Measurements from ENCODE around the gene CFAP97D2.
"Not testable (repeated sequence)": the region's sequence is repeated elsewhere in the genome, so short reads cannot be mapped to it uniquely, and the experiment has no call there.

CFAP97D2 gene

GRCh38 chr13:114237415-114238112 is 58.5 kb downstream of the CFAP97D2 start:
- no peak for FAIRE-seq

- FAIRE-seq, result no peak
Observed at GRCh38 chr13:114241918-114242317, 62.9 kb downstream of the CFAP97D2 start.

- no peak for FAIRE-seq
Observed at GRCh38 chr13:114243971-114244370, 64.9 kb downstream of the CFAP97D2 start.

DNA sequence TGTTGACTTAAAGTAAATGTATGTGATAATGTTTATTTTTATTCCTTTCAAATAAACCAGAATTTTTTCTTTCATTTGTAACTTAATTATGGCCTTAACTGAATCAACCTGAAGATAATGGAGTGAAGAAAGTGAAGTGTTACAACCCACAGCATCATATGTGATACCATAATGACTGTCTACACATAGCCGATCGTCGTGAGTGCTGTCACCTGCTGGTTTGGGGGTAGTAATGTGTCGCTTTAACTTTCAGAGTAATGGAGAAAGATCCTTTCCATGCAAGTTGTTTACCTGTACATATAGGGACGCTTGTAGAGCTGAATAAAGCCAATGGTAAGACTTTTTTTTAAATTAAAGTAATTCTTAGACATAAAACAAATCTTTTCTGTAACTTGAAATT is 65.6 kb downstream of the CFAP97D2 start:
- no peak for FAIRE-seq

DNA sequence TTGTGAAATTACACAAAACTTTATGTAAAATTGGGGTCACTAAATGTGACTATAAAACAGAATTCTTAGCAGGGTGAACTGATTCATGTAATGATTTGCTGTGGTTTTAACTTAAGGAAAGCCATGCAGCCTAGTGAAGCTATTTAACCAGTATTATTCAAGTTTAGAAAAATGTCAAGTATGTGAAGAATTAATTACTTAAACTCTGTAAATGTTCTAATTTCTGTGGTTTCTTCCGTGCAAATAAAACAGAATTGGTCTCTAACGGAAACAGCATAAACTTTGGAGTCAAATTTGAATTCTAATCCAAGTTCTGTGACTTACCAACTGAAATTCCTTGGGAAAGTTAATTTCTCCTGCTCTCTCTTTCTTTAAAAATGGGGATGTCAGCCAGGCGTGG is 69.0 kb downstream of the CFAP97D2 start:
- FAIRE-seq, result no peak

DNA sequence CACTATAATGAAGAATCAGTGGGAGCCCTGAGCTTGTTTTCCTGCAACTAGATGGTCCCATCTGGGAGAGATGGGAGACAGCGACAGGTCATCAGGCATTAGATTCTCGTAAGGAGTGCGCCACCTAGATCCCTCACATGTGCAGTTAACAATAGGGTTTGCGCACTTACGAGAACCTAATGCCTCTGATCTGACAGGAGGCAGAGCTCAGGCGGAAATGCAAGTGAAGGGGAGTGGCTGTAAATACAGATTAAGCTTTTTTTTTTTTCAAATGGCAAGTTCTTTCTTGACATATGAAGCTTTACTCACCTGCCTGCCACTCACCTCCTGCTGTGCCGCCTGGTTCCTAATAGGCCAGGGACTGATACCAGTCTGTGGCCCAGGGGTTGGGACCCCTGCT is 70.0 kb downstream of the CFAP97D2 start:
- FAIRE-seq, result no peak

GRCh38 chr13:114251639-114252440 is 72.8 kb downstream of the CFAP97D2 start:
- FAIRE-seq, result not testable (repeated sequence)

DNA sequence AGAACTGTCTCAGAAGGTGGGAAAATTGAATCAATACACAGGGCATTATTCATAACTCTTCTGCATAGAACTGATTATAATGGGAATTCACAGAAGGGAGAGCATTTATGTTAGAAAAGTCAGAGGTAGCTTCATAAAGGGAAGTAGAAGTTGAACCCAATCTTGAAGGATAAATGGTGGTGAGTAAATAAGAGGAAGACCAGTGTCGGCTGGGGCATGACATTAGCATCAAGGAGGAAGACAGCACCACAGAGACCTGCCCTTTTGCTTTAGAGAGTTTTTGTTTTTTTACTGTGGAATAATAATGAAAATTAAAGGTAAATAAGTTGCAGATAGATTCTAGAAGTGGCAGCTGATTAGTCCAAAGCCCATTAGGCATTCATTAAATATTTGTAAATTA is 77.5 kb downstream of the CFAP97D2 start:
- no peak for FAIRE-seq

- no peak for FAIRE-seq
Observed at GRCh38 chr13:114257014-114257413, 78.0 kb downstream of the CFAP97D2 start.

DNA sequence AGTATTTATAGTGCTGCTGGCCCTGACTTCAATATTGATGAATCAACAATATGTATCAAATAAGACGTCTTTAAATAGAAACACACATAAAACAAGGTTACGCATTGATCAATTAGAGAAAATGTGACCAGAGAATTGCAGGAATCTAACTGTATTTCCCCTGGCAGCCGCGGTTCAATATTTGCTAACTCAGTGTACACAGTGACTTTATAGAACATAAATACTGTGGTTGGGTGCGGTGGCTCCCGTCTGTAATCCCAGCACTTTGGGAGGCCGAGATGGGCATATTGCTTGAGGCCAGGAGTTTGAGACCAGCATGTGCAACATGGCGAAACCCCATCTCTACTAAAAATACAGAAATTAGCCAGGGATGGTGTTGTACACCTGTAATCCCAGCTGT is 79.5 kb downstream of the CFAP97D2 start:
- no peak for FAIRE-seq

- FAIRE-seq, result no peak
Observed at GRCh38 chr13:114259374-114259773, 80.3 kb downstream of the CFAP97D2 start.

DNA sequence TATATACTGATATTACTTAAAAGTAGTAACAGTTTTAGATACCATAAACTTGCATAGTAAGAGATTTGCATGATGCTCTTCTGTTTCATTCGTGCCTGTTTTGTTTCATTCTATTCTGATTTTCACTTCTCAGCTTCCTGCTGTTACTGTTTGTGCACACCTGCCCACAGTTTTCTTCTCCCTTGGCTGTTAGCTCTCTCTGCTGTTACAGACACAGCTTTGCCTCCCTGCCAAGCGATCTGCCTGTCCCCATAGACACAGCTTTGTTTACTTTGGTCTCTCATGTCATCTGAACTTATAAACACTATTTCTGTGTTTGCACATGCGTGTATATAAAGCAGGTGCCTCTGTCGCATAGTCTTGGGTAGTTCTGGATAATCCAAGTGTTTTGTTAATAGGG is 80.9 kb downstream of the CFAP97D2 start:
- FAIRE-seq, result no peak

GRCh38 chr13:114260814-114261213 is 81.8 kb downstream of the CFAP97D2 start:
- no peak for FAIRE-seq

GRCh38 chr13:114261328-114261965 is 82.4 kb downstream of the CFAP97D2 start:
- FAIRE-seq, result no peak

DNA sequence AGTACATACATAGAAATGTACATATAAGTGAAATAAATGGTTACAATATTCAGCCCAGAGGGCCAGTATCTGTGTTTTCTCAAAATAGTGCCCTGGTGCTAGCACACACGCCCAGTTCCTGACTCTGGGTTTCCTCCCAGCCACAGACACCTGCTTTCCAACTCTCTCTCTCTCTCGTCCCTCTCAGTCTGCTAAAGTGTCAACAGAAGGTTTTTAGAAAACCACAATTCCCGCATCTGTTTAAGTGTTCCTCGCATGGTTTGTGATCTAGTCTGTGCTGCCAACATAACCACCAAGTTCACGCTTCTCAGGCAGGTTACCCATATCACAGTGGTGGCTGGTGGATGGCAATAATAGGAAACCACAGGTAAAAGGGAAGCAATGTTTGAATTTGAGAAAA is 84.5 kb downstream of the CFAP97D2 start:
- FAIRE-seq, result no peak

- FAIRE-seq, result not testable (repeated sequence)
Observed at GRCh38 chr13:114264313-114264712, 85.3 kb downstream of the CFAP97D2 start.

GRCh38 chr13:114264886-114265611 is 86.0 kb downstream of the CFAP97D2 start:
- FAIRE-seq, result no peak

DNA sequence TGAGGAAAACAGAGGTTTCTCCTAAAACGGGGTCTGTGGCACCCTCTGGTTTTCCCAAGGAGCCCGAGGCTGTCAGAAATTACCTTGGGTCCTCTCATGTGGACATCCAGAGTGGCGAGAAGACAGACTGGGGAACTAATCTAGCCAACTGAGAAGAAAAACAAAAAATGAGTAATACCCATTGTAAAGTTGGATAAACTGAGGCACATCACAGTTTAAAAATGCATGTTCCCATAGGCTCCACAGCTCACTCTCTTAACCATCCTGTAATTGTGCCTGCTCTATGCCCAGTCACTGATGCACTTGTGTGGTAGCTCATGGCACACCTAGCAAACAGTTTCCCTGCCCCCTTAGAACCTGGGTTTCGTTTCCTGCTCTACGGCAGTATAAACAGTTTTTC is 87.2 kb downstream of the CFAP97D2 start:
- FAIRE-seq, result no peak

- no peak for FAIRE-seq
Observed at GRCh38 chr13:114268344-114269280, 89.6 kb downstream of the CFAP97D2 start.

DNA sequence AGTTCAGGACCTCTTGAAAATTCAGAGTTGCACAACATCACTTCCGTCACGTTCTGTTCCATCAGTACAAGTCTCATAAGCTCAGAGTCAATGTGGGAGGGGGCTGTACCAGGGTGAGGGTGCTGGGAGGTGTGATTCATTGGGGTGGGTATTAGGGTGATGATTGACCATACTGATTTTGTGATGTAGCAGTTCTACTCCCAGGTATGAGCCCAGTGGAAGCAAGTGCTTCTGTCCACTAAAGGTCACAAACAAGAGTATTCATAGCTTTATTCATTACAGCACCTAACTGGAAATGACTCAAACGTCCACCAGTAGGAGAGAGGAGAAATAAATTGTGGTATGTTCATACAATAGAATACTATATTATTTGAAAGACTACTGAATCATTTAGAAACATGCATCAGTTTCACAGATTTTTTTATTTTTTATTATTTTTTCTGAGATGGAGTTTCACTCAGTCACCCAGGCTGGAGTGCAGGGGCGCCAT is 90.3 kb downstream of the CFAP97D2 start:
- no peak for FAIRE-seq

All from A204.1 (cell line).